Spleen (tissue), 7 donors: ENCODE data around the gene FAHD2A.
"Not testable (repeated sequence)": the region's sequence is repeated elsewhere in the genome, so short reads cannot be mapped to it uniquely, and the experiment has no call there.

Experiments
- POLR2A ChIP-seq, 3 donors: fragments of 450-650 bp; IDR thresholded peaks; one replicate each; pipeline ENCODE4 v1.5.1; 2017; ENCODE audit warnings: antibody characterized with exemption in 3 of 3, mild to moderate bottlenecking in 1 of 3
- TF ChIP-seq, protein P1 (sequence below), 11 experiments: fragments of 200-600 bp in 7 of 11; fragments of 450-650 bp in 4 of 11; sonication (generic) in 4 of 11; IDR thresholded peaks in 8 of 11; conservative IDR thresholded peaks in 3 of 11; 1 replicate in 7 of 11; 2 replicates in 4 of 11; pipeline versions ENCODE4 v1.4.0 to v1.8.0; 2016 to 2021; ENCODE audit warnings: antibody characterized with exemption in 11 of 11, inconsistent platforms in 4 of 11, mild to moderate bottlenecking in 1 of 11
- donor health status: DM: no; HTN: no; CAD: no; lungs with moderate emphysema.
- donor health status: DM: no; HTN: no; CAD: no.
- donor health status: DM: no; HTN: no; CAD: no.

DNA sequence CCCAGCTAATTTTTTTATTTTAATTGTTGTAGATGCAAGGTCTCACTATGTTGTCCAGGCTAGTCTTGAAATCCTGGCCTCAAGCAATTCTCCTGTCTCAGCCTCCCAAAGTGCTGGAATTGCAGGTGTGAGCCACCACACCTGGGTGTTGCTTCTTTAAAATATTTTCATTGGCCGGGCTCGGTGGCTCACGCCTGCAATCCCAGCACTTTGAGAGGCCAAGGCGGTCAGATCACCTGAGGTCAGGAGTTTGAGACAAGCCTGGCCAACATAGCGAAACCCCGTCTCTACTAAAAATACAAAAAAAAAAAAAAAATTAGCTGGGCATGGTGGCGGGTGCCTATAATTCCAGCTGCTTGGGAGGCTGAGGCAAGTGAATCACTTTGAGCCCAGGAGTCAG is 24.2 kb upstream of the FAHD2A start:
- TF ChIP-seq, protein P1, sequence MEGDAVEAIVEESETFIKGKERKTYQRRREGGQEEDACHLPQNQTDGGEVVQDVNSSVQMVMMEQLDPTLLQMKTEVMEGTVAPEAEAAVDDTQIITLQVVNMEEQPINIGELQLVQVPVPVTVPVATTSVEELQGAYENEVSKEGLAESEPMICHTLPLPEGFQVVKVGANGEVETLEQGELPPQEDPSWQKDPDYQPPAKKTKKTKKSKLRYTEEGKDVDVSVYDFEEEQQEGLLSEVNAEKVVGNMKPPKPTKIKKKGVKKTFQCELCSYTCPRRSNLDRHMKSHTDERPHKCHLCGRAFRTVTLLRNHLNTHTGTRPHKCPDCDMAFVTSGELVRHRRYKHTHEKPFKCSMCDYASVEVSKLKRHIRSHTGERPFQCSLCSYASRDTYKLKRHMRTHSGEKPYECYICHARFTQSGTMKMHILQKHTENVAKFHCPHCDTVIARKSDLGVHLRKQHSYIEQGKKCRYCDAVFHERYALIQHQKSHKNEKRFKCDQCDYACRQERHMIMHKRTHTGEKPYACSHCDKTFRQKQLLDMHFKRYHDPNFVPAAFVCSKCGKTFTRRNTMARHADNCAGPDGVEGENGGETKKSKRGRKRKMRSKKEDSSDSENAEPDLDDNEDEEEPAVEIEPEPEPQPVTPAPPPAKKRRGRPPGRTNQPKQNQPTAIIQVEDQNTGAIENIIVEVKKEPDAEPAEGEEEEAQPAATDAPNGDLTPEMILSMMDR (IDR thresholded peaks at IDR 0.05 in 8 of 11, conservative IDR thresholded peaks at IDR 0.05 in 3 of 11) = not testable (repeated sequence)
- TF ChIP-seq POLR2A (IDR thresholded peaks at IDR 0.05) = not testable (repeated sequence)
